Lung (tissue), 12 donors: ENCODE measurements around the gene COL9A3. TPM values are rescaled to one million over a fixed set of nuclear protein-coding genes. Genes with fewer than 3 reads are reported as not detected.

Experiments
- ATAC-seq: fragments of 200-7000 bp; cut with Tn5 transposase; one replicate; pipeline ENCODE4 v1.9.1; 2020; ENCODE audit warnings: moderate number of reproducible peaks; ENCODE audit not compliant: insufficient read depth, low FRiP score
- DNase-seq, 3 donors: peaks; one replicate each; pipeline ENCODE4 v3.0.0-alpha.2; 2013 to 2017
- H3K27ac ChIP-seq, 2 donors: one replicate each; pipeline ENCODE4 v1.5.1; 2013; ENCODE audit warnings: mild to moderate bottlenecking in 2 of 2, moderate library complexity in 2 of 2, control low read depth in 1 of 2, inconsistent platforms in 1 of 2, low read depth in 1 of 2, low read length in 1 of 2
- H3K27me3 ChIP-seq, 3 donors: one replicate each; pipeline ENCODE4 v1.5.1; 2013; ENCODE audit warnings: low read length in 2 of 3; ENCODE audit not compliant: control insufficient read depth in 3 of 3, insufficient read depth in 3 of 3
- H3K36me3 ChIP-seq, 4 donors: one replicate each; pipeline ENCODE4 v1.5.1; 2013; ENCODE audit warnings: low read length in 4 of 4, mild to moderate bottlenecking in 1 of 4, moderate library complexity in 1 of 4; ENCODE audit not compliant: control insufficient read depth in 4 of 4, insufficient read depth in 4 of 4
- H3K4me1 ChIP-seq, 5 donors: one replicate each; pipeline ENCODE4 v1.5.1; 2013; ENCODE audit warnings: low read length in 5 of 5, mild to moderate bottlenecking in 2 of 5, moderate library complexity in 1 of 5; ENCODE audit not compliant: control insufficient read depth in 5 of 5, insufficient read depth in 5 of 5
- H3K4me3 ChIP-seq: one replicate; pipeline ENCODE4 v1.5.1; 2013; ENCODE audit warnings: mild to moderate bottlenecking, control low read depth, moderate library complexity
- H3K9ac ChIP-seq, 2 donors: one replicate each; pipeline ENCODE4 v1.5.1; 2013; ENCODE audit warnings: low read length in 2 of 2, control low read depth in 1 of 2; ENCODE audit not compliant: insufficient read depth in 1 of 2
- H3K9me3 ChIP-seq, 4 donors: one replicate each; pipeline ENCODE4 v1.5.1; 2013; ENCODE audit warnings: low read length in 3 of 4, mild to moderate bottlenecking in 1 of 4, moderate library complexity in 1 of 4; ENCODE audit not compliant: control insufficient read depth in 4 of 4, insufficient read depth in 3 of 4
- CTCF ChIP-seq: IDR thresholded peaks from 2 replicates; pipeline ENCODE4 v1.5.1; 2012; ENCODE audit warnings: mild to moderate bottlenecking; ENCODE audit errors: control extremely low read depth, extremely low read depth
- WGBS, 2 donors: extraction: QIAGEN DNeasy Blood & Tissue Kit; methylation state at CpG; one replicate each; pipeline ENCODE4 v1.1.7; 2013; 5-methylcytosine and 5-hydroxymethylcytosine counted together
- polyA plus RNA-seq, 2 donors: library from polyadenylated mRNA; stranded (reverse); fragments of 200-250 nt; gene quantifications; one replicate each; pipeline ENCODE4 v1.2.1, GENCODE V29; 2013
- total RNA-seq, 2 donors: library from RNA; depleted of rRNA in 1 of 2; stranded (reverse); fragments of >200 nt in 1 of 2; gene quantifications; one replicate each; pipeline ENCODE4 v1.2.1, GENCODE V29; 2014 to 2021
- donor health status: control.
- donor health status: control.
- donor health status: Bipolar disorder and iron deficiency.
- donor health status: healthy.
- donor health status: DM: yes; HTN: yes; CAD: no.

The COL9A3 gene
- total and polyA plus RNA-seq, 4 donors, result 0.55 to 26.1 (median 4.0) TPM

GRCh38 chr20:62769346-62770071 lies 47.3 kb upstream of the COL9A3 start:
- H3K27me3 ChIP-seq, result no peaks in the 10 kb centered on the region
- H3K36me3 ChIP-seq, result no peaks in the 10 kb centered on the region
- ATAC-seq, result no peak
- H3K9me3 ChIP-seq, result no peaks in the 10 kb centered on the region
- H3K27ac ChIP-seq, result no peak overlapping the region
- no peak overlapping the region for H3K4me3 ChIP-seq
- no peak for TF ChIP-seq CTCF
- WGBS, 2 donors, result 90 to 92% methylated on average over 15 to 16 of the region's 16 CpGs
- DNase-seq, result no peak
- peaks cover 0 to 34% (median 6%) of the 10 kb centered on the region in 5 donors for H3K4me1 ChIP-seq
- no peak overlapping the region for H3K9ac ChIP-seq

- TF ChIP-seq CTCF, result no peak
- 94% methylated on average over 20 of the region's 20 CpGs for WGBS, 2 donors
- no peaks in the 10 kb centered on the region for H3K36me3 ChIP-seq
- no peak overlapping the region for H3K27ac ChIP-seq
- H3K9me3 ChIP-seq, result no peaks in the 10 kb centered on the region
- no peaks in the 10 kb centered on the region for H3K27me3 ChIP-seq
- peaks cover 0 to 34% (median 6%) of the 10 kb centered on the region in 5 donors for H3K4me1 ChIP-seq
- no peak overlapping the region for H3K4me3 ChIP-seq
- DNase-seq, result no peak
- no peak for ATAC-seq
- no peak overlapping the region for H3K9ac ChIP-seq
Observed at GRCh38 chr20:62770111-62770910, 46.5 kb upstream of the COL9A3 start.

- ATAC-seq (no peak), DNase-seq (no peak)
- H3K9me3 ChIP-seq, result no peaks in the 10 kb centered on the region
- no peak for TF ChIP-seq CTCF
- peaks cover 0 to 34% (median 6%) of the 10 kb centered on the region in 5 donors for H3K4me1 ChIP-seq
- no peak overlapping the region for H3K27ac ChIP-seq
- H3K4me3 ChIP-seq, result no peak overlapping the region
- H3K9ac ChIP-seq, result no peak overlapping the region
- WGBS, 2 donors, result 93 to 95% methylated on average over 14 of the region's 14 CpGs
- H3K27me3 ChIP-seq, result no peaks in the 10 kb centered on the region
- H3K36me3 ChIP-seq, result no peaks in the 10 kb centered on the region
Observed at GRCh38 chr20:62770916-62771315, 45.9 kb upstream of the COL9A3 start.
